Activated T-cell treated with anti-CD3 and anti-CD28 coated beads, Interleukin-2, amount 50 U/mL, for 72 hours (primary cell): Measurements from ENCODE around the gene PARD3B. TPM values are rescaled to one million over a fixed set of nuclear protein-coding genes. Genes with fewer than 3 reads are reported as not detected.

Source experiments
- ATAC-seq, 2 donors: fragments of 150-1000 bp; cut with Tn5 transposase; replicated peaks in 1 of 2; 2 replicates each; pipeline ENCODE4 v1.10.0; 2021; ENCODE audit warnings: moderate library complexity in 2 of 2, mild to moderate bottlenecking in 1 of 2
- DNase-seq, 2 donors: peaks; one replicate each; pipeline ENCODE4 v3.0.0; 2021 to 2022; ENCODE audit warnings: mixed read lengths in 1 of 2
- H3K27ac Mint-ChIP-seq: one replicate; pipeline ENCODE4 v1.8.0; 2022; ENCODE audit warnings: mild to moderate bottlenecking, moderate library complexity, mixed read lengths
- H3K27me3 Mint-ChIP-seq: one replicate; pipeline ENCODE4 v1.8.0; 2022; ENCODE audit warnings: low read depth, mixed read lengths
- H3K36me3 Mint-ChIP-seq, 2 donors: one replicate each; pipeline ENCODE4 v1.8.0; 2022; ENCODE audit warnings: mixed read lengths in 2 of 2, mild to moderate bottlenecking in 1 of 2; ENCODE audit not compliant: insufficient read depth in 2 of 2
- H3K4me1 Mint-ChIP-seq: one replicate; pipeline ENCODE4 v1.8.0; 2022; ENCODE audit warnings: low read depth, mixed read lengths
- H3K4me3 Mint-ChIP-seq, 2 donors: one replicate each; pipeline ENCODE4 v1.8.0; 2022; ENCODE audit warnings: mild to moderate bottlenecking in 2 of 2, mixed read lengths in 2 of 2, moderate library complexity in 2 of 2
- H3K9me3 Mint-ChIP-seq, 2 donors: one replicate each; pipeline ENCODE4 v1.8.0; 2022; ENCODE audit warnings: mixed read lengths in 2 of 2
- total RNA-seq, 2 donors: library from RNA; stranded (reverse); gene quantifications; one replicate each; pipeline ENCODE4 v1.2.3, GENCODE V29; 2022

Gene PARD3B
- total RNA-seq, 2 donors from 2014 or later: 0.74 to 0.96 TPM

DNA sequence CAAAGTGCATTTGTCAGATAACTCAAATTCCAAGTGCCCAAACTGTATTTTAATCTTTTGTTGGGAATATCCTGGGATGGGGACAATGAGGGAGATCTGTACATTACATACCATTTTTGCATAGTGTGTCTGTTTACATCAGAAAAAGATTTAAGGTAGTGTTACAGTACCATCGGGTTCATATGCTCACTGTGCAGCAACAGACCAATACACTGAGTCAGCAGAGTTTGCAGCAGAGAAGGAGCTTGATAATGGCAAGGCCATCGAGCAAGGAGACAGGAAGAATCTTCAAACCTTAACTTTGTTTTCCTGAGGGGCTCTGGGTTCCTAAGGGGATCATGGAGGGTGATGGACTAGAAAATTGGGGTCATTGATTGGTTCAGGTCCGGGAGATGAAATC lies 399.7 kb downstream of the PARD3B start:
- no peak for DNase-seq
- Mint-ChIP-seq H3K27ac (no peak overlapping the region), H3K36me3 (peaks cover 14 to 27% of the 10 kb centered on the region in 2 donors), H3K27me3 (no peaks in the 10 kb centered on the region), H3K9me3 (peaks cover 19 to 20% of the 10 kb centered on the region in 2 donors), H3K4me3 (no peak overlapping the region), H3K4me1 (peaks cover 40% of the 10 kb centered on the region)
- no peak for ATAC-seq

DNA sequence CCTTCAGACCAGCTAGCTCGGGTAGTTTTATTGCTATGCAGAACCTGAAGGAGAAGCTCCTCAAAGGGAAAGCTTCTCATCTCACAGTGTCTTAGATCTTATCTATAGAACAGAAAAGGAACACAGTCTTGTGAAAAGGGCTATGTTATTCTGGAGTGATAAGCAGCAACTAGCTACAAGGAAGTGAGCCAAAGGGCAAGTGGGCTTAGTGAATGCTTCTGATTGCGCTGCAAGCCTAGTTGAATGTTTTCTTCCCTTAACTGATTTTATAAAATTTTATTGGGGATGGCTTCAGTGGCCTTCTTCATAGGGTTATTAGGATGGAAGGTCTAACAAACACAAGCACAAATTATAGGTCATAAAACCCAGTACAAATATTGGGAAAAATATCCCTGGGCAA lies 400.1 kb downstream of the PARD3B start:
- no peak overlapping the region for H3K27ac Mint-ChIP-seq

DNA sequence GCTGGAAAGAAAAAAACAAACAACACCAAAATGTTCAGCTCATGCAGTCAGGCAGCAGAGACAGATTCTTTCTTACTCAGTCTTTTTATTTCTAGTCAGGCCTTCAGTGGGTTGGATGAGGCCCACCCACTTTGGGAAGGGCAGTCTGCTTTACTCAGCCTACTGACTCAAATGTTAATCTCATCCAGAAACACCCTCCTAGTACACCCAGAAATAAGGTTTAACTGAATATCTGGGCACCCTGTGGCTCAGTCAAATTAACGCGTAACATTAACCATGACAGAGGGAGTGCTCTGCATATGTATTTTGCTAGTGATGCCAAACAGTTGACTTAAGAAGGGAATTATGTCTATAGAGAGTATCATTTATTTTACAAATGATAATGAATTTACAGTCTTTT lies 401.6 kb downstream of the PARD3B start:
- DNase-seq (no peak), ATAC-seq (no peak)
- Mint-ChIP-seq H3K27ac (no peak overlapping the region), H3K9me3 (peaks cover 19 to 20% of the 10 kb centered on the region in 2 donors), H3K4me1 (peaks cover 53% of the 10 kb centered on the region), H3K27me3 (no peaks in the 10 kb centered on the region), H3K4me3 (no peak overlapping the region), H3K36me3 (peaks cover 14 to 27% of the 10 kb centered on the region in 2 donors)

More for the DNA sequence above, 400.1 kb downstream of the PARD3B start:
- no peak overlapping the region for H3K4me3 Mint-ChIP-seq
- peaks cover 19 to 20% of the 10 kb centered on the region in 2 donors for H3K9me3 Mint-ChIP-seq
- DNase-seq (no peak), ATAC-seq (no peak)
- H3K36me3 Mint-ChIP-seq: peaks cover 14 to 27% of the 10 kb centered on the region in 2 donors
- H3K4me1 Mint-ChIP-seq: peaks cover 44% of the 10 kb centered on the region
- no peaks in the 10 kb centered on the region for H3K27me3 Mint-ChIP-seq

DNA sequence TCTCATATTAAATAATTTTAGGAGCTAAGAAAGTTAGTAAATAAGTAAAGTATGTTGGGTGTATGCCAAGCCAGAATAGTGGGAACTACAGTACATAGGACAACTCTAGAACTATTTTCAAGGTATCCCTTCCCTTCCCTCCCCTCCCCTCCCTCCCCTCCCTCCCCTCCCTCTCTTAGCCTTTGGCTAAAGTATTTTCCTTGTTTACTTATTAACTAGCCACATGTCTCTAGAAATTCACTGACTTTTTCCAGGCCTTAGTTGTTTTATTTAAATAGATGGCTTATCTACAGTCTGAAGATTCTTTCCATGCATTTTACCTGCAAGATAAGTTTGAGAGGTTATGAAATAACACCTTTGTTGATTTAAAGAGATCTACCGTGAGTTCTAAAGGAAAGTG lies 402.1 kb downstream of the PARD3B start:
- peaks cover 53% of the 10 kb centered on the region for H3K4me1 Mint-ChIP-seq

DNA sequence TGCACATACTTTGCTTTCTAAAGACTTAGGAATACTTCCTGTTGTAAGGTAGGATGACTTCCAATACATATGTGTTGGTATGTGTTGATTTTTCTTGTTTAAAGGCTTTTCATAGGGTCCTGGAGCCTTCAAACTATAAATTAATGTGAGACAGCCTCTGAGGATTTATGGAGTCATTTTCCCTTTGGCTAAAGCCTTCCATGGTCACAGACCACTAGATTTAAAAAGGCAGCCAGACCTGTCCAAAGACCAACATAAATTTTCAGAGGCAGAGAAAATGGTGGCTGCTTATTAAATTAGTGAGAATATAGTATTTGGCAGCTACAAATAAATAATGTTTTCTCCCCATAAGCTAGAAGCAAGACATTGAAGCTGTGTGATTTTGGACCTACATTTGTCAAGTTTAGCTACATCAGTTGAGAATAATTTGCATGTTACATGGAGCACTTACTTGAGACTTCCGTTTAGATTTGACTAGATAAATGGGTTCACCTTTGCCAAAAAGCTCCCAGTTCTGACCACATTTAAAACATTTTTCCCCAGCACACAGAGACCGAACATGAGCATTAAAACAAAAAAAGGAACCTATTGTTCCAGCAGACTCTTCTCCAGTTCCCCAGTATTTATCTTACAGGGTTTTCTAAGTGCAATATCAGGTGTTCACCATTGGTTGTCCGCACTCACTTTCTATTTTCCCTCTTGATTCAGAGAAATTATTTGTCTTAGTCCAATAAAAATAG lies 402.9 kb downstream of the PARD3B start:
- Mint-ChIP-seq H3K9me3 (peaks cover 19 to 20% of the 10 kb centered on the region in 2 donors), H3K27me3 (no peaks in the 10 kb centered on the region), H3K27ac (peak overlapping the region; percentile 40), H3K4me1 (peaks cover 53% of the 10 kb centered on the region), H3K4me3 (peak overlapping the region; percentile 47 to 72), H3K36me3 (peaks cover 14 to 27% of the 10 kb centered on the region in 2 donors)
- ATAC-seq: peak; percentile 49 to 63
- no peak for DNase-seq

More for the DNA sequence above, 402.1 kb downstream of the PARD3B start:
- H3K9me3 Mint-ChIP-seq: peaks cover 19 to 20% of the 10 kb centered on the region in 2 donors
- ATAC-seq (no peak), DNase-seq (no peak)
- no peak overlapping the region for H3K27ac Mint-ChIP-seq
- H3K4me3 Mint-ChIP-seq: peak overlapping the region in 1 of 2 donors; percentile 72
- no peaks in the 10 kb centered on the region for H3K27me3 Mint-ChIP-seq
- peaks cover 14 to 27% of the 10 kb centered on the region in 2 donors for H3K36me3 Mint-ChIP-seq

DNA sequence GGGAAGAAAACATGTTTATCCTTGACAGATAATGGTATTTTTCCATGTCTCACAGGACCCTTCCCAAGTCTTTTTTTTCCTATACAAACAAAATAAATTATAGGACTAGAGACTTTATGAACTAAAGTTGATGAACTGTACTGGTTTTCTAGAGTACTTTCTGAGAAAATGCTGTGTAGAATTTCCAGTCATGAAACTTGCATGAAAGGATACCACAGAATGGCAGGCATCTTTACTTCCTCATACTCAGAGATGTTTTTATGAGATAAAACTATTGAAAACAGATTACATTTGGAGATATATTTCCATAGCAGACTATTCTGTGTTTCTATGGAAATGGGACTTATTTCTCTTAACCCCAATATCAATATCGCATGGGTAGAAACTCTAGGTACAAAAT lies 403.5 kb downstream of the PARD3B start:
- Mint-ChIP-seq H3K27me3 (no peaks in the 10 kb centered on the region), H3K9me3 (peaks cover 14 to 17% of the 10 kb centered on the region in 2 donors), H3K4me3 (peak overlapping the region; percentile 47 to 72), H3K36me3 (peaks cover 14 to 24% of the 10 kb centered on the region in 2 donors), H3K4me1 (peaks cover 53% of the 10 kb centered on the region), H3K27ac (peak overlapping the region; percentile 40)
- DNase-seq (no peak), ATAC-seq (no peak)

DNA sequence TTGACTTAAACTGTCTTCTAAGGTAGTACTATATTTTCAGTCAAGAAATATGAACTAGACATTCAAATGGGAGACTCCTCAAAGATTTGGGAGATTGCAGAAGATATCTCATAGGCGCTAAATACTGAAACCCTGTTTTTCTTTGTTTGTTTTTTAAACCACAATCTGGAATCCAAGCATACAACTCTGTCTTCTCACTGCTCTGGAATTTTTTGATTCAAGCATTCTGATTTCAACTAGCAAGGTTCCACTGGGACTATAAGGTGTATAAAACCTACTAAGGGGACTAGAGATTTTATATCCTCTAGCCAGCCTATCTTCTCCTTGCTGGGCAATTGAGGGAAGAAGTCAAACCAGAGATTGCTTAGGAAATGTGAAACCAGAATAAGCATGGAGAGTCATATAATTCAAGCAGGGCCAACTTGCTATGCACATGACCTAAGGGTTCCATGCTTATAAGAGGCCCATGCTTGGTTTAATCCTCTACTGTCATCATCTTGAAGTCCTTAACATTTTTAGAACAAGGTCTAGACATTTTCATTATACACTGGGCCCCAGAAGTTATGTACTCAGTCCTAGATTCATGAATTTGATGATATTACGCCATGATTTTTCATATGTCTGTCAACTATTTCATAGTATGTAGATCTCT lies 405.5 kb downstream of the PARD3B start:
- Mint-ChIP-seq H3K27ac (no peak overlapping the region), H3K4me1 (peaks cover 51% of the 10 kb centered on the region), H3K9me3 (peaks cover 8 to 9% of the 10 kb centered on the region in 2 donors), H3K27me3 (no peaks in the 10 kb centered on the region), H3K4me3 (no peak overlapping the region), H3K36me3 (peaks cover 7 to 12% of the 10 kb centered on the region in 2 donors)
- DNase-seq (no peak), ATAC-seq (no peak)

DNA sequence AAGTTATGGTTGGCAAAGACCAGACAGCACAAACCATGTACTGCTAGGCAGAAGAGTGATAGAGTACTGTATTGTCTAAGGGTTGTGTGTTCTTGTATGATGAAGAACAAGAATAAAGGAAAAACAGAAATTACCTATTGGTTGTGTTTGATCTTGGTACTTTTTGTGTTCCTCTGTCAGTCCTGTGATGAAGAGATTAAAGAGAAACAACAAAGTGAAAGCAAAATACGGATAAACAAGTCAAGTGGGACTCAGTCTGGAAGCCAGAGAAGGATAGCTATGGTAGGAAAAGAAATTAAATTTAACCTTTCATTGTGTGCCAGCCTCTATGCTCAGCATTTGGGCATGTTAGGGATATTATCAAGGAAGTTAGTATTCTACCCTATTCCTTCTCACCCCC lies 413.1 kb downstream of the PARD3B start:
- no peaks in the 10 kb centered on the region for H3K36me3 Mint-ChIP-seq
- peaks cover 29% of the 10 kb centered on the region for H3K4me1 Mint-ChIP-seq
- no peak overlapping the region for H3K27ac Mint-ChIP-seq
- DNase-seq (no peak), ATAC-seq (peak in 1 of 2 donors; percentile 45)
- H3K27me3 Mint-ChIP-seq: no peaks in the 10 kb centered on the region
- H3K9me3 Mint-ChIP-seq: peaks cover 1 to 5% of the 10 kb centered on the region in 2 donors
- peak overlapping the region; percentile 69 to 75 for H3K4me3 Mint-ChIP-seq

DNA sequence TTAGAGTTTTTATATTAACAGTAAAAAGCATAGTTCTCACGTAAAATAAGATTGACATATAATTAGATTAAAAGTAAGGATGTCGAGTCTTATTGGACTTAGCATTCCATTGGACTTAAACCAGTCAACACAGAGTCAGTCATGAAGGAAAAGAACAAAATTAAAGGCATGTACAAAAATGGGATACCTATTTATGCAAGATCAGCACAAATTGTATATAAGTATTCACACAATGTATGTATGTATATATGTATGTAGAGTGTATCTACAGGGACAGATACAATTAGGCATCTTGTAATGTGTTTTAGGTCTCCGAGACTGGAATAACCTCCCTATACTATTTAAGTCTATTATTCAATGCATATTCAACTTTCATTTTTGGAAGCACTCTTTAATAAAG lies 419.1 kb downstream of the PARD3B start:
- no peaks in the 10 kb centered on the region for H3K27me3 Mint-ChIP-seq
- DNase-seq: no peak
- H3K4me1 Mint-ChIP-seq: peaks cover 31% of the 10 kb centered on the region
- peaks cover 1 to 5% of the 10 kb centered on the region in 2 donors for H3K9me3 Mint-ChIP-seq
- no peaks in the 10 kb centered on the region for H3K36me3 Mint-ChIP-seq
- ATAC-seq: no peak
- H3K27ac Mint-ChIP-seq: no peak overlapping the region
- H3K4me3 Mint-ChIP-seq: no peak overlapping the region

DNA sequence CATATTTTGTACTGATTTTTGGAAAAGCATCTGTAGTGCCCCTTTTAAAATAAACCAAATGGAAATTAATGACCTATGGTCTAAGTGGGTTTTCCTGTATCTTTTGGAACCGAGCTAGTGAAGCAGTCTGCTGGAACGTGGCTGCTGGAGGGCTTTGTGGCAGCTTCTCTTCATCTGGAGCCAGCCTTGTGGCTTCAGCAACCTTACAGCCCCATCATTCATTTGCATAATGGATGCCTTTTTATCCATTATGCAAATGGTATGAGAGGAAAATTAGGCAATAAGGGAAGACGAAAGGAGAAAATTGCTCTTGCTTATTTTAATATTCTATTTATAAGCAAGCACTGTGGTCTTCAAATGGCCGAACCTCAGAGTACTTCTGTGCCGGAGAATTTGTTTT lies 421.0 kb downstream of the PARD3B start:
- Mint-ChIP-seq H3K4me3 (no peak overlapping the region), H3K27me3 (no peaks in the 10 kb centered on the region), H3K27ac (no peak overlapping the region), H3K9me3 (peaks cover 0 to 2% of the 10 kb centered on the region in 2 donors), H3K4me1 (peaks cover 46% of the 10 kb centered on the region), H3K36me3 (no peaks in the 10 kb centered on the region)
- ATAC-seq (no peak), DNase-seq (no peak)

DNA sequence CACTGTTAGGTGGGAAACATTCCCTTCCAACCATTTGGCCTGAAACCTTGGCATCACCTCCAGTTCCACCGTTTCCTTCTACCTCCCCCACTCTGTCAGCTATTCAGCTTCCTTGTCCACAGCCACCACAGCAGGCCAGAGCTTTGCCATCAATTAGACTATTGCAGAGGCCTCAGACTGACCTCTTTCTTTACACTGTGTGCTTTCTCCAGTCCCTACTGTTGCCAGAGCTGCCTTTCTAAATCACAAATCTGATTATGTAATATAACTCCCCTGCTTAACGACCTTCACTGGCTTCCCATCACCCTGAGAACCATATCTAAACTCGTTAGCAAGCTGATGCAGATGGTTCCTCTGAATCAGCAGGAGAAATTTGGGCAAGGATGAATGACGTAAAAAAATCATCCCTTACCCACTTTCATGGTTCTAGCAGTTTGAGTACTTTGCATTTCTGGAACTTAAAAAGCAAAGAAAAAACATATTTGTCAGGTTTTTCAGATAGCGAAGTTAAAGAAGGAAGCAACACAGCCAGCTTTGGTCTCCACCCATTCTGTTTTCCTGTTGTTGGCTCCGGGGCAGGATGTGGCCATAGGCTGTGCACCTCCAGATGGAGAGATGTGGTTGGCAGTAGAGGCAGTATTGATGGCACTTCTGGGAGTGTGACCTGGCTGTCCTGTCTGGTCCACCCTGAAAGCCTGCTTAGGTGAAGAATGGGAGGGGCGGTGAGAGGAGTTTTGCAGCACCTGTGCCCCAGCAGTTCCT lies 422.1 kb downstream of the PARD3B start:
- H3K4me1 Mint-ChIP-seq: peaks cover 45% of the 10 kb centered on the region
- no peaks in the 10 kb centered on the region for H3K27me3 Mint-ChIP-seq
- no peaks in the 10 kb centered on the region for H3K36me3 Mint-ChIP-seq
- peak overlapping the region; percentile 26 for H3K27ac Mint-ChIP-seq
- H3K4me3 Mint-ChIP-seq: peak overlapping the region; percentile 47 to 51
- ATAC-seq: peak; percentile 60 to 67
- peak; percentile 14 to 19 for DNase-seq
- H3K9me3 Mint-ChIP-seq: no peaks in the 10 kb centered on the region

DNA sequence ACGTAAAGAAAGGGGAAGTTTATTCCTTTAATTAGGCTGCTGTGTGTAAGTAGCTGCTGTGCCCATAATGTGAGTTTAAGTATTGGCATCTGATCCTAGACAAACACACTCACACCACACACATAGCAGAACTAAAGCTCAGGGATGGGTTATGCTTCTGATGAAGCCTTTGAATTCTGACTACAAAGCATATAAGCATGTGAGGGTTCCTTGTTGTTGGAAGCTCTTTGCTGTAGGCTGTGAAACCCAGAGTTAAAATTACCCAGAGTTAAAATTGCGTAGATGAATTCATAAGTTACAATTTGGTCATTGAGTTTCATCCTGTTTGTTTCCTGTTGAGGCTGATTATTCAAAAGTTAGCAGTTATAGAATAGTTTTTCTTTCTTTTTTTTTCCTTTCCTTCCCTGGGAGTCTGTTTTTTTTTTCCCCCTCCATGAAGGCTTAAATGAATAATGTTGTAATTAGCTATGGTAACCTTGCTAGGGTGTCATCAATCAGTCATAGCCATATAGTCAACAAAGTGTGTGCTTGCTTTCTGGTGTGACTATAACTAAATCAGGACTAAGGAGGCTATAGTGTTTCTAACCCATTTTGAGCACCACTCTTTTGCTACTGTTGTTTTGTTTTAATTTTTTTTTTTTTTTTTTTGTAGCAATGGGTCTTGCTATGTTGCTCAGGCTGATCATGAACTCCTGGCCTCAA lies 426.1 kb downstream of the PARD3B start:
- ATAC-seq: peak; percentile 70 to 76
- H3K27ac Mint-ChIP-seq: peak overlapping the region; percentile 94
- H3K4me3 Mint-ChIP-seq: peak overlapping the region; percentile 47 to 69
- no peaks in the 10 kb centered on the region for H3K27me3 Mint-ChIP-seq
- no peaks in the 10 kb centered on the region for H3K36me3 Mint-ChIP-seq
- no peaks in the 10 kb centered on the region for H3K9me3 Mint-ChIP-seq
- H3K4me1 Mint-ChIP-seq: peaks cover 53% of the 10 kb centered on the region
- DNase-seq: no peak
